NCI-H82 treated with DMSO at 0.1 percent for 48 hours (cell line): ENCODE results near the gene CBX8.

Experiments
- DNase-seq: peaks from one replicate; lab custom pipeline; 2025; ENCODE audit not compliant: unreplicated experiment; lab: John Stamatoyannopoulos, UW

The CBX8 gene

DNA sequence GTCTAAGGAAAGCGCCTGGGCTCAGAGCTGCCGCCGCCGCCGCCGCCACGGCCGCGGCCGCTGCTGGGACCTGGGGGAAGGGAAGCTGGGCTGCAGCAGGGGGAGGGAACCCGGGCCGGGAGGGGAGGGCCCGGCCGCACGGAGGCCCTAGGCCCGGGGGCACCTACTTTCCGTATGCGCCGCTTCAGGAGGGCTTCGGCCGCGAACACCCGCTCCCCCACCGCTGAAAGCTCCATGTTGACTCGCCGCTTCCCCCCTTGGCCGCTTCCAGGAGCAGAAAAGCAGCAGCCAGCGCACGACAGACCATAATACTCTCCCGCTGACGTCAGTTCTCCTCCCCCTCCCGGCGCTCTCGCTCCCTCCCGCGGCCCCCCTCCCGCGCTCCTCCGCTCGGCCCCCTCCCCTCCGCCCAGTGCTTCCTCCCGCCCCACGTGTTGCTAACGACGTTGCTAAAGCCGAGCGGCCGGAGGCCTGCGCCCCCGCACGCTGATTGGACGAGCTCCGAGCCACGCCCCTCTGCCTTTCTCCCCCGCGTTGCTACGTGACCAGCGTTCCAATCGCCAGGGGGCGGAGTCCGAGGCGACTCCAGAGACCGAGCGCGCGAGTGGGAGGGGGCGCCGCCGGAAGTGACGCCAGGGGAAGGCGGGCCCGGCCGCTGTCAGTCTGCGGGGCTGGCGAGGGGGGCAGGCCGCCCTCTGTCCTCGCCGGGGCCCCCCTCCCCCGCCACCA is at the start of gene CBX8:
Gene CBX8 (minus strand): TSS at position 315 of the 729 bp plus-strand sequence. CDS start 79 bp downstream, at position 236.
- peak; percentile 99 for DNase-seq

DNA sequence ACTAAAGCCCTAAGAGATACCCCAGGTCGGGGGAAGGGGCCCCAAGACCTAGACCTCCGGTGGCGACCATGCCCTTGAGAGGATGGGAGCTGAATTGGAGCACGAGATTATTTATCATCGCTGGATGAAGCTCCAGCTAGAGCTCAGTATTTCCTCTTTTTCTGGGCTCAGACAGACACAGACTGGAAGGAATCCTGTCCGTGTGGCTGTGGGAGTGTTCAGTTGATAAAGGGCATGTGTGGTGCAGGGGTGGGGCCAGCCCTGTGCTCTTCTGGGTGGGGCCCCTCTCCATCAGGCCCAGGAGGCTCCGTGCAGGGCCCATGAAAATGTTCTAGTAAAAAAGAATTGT is 48.7 kb upstream of the CBX8 start:
- DNase-seq = no peak

DNA sequence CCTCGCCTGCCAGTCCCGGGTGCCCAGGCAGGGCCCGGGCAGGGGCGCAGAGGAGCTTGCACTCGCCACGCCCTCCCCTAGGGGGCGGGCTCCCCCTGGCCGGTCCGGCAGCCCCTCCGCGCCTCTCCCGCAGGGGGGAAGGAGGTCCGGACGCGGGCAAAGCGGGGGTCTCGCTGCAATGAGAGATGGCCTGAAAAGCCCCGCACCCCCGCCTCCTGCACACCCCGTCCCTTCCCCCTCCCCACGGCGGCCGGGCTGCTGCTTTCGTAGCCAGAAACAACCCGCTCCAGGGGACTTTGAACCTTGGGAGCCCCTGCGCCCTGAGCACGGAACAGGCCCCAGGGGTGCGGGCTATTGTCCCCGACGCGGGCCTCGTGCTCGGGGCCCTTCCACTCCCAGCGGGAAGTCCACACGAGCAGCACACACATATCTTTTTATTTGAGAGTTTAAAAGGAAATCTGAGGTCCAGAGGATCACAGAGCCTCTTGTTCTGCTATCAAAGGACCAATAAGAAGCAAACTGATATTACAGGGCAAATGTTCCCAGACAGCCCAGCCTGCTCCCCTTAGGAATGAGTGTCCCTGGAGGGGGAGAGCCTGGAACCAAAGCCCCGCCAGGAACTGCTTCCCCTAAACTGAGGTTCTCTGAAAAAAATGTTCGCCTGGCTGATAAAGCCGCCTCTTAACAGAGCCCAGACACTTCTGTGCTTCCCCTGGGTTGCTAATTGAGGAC is 48.2 kb upstream of the CBX8 start:
- no peak for DNase-seq

DNA sequence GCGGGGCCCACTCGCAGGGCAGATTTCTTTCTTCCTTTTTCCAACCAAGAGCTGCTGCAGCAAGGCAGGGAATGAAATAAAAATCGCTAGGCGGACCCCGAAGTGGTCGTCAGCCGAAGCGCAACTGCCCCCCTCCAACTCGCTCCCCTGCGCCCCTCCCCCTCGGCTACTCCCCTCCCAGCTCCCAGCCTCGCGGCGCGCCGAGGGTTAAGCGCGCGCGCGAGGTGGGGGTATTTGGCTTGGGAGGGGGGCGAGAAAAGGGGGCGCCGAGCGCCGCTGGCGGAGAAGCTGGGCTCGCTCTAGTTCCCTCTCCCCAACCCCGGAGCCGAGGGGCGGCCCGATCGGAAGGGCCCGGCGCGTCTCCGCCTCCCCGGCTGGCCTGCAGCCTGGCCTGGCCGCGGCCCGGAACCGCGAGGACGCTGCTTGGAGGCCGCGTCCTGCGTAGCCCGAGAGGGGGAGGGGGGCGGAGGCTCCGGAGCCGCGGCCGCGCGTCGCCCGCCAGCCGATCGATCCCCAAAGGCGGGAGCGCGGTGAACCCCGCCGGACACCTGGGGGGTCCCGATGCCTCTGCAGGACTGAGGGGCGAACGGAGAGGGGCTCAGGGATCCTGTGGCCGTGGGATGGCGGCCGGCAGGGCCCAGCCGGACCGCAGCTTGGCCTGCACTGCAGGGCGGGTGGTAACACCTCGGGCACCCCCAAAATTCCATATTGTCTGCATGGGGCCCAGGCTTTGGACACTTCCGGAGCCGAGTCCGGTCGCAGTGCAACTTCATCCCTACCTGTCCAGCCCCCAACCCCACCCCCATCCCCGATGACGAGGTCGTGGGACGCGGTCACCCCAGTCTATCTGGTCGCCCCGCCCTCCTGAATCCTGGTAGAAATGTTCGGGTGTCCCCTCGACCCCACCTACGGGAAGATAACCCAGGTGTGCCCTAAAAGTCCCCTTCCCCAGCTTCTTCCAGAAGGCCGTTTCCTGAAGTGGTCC is 47.2 kb upstream of the CBX8 start:
- no peak for DNase-seq

DNA sequence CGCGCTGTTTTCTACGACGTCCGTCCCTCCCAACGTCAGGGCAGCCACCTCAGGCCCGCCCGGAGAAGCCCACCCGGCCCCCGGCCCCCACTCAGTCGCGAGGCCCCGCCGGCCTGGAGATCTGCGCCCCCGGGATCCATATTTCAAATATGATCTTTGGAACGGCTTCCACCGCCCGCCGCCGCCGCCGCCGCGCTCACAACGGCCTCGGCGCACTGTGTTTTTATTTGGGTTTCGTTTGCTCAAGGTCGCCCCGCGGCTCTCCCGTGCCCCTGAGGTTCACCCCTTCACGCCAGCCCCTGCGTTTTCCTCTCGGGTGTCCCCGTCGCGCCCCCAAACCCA is 46.6 kb upstream of the CBX8 start:
- DNase-seq = no peak

DNA sequence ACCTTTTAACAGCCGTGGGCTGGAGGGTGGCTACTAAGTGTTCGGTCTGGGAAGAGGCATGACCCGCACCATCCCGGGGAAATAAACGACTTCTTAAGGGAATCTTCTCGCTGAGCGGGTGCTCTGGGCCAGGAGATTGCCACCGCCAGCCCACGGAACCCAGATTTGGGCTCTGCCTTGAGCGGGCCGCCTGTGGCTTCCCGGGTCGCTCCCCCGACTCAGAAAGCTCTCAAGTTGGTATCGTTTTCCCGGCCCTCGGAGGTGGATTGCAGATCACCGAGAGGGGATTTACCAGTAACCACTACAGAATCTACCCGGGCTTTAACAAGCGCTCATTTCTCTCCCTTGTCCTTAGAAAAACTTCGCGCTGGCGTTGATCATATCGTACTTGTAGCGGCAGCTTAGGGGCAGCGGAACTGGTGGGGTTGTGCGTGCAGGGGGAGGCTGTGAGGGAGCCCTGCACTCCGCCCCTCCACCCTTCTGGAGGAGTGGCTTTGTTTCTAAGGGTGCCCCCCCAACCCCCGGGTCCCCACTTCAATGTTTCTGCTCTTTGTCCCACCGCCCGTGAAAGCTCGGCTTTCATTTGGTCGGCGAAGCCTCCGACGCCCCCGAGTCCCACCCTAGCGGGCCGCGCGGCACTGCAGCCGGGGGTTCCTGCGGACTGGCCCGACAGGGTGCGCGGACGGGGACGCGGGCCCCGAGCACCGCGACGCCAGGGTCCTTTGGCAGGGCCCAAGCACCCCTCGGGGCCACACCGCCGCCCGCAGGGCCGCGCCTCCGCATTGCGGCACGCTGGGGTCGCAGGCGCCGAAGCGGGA is 46.0 kb upstream of the CBX8 start:
- no peak for DNase-seq

DNA sequence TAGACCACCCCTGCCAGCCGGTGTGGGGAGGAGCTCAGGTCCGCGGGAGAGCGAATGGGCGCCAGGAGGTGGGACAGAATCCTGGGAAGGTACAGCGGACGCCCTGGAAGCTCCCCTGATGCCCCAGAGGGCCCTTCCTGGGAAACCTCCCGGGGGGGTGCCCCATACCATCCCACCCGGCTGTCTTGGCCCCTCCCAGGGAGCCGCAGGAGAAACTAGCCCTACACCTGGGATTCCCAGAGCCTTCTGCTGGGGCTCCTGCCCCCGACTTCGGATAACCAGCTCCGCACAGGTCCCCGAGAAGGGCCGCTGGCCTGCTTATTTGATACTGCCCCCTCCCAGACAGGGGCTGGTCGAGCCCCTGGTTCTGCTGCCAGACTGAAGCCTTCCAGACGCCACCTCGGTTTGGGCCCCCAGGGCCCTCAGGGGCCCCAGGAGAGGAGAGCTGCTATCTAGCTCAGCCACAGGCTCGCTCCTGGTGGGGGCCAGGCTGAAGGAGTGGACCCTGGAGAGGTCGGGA is 45.3 kb upstream of the CBX8 start:
- DNase-seq = no peak

DNA sequence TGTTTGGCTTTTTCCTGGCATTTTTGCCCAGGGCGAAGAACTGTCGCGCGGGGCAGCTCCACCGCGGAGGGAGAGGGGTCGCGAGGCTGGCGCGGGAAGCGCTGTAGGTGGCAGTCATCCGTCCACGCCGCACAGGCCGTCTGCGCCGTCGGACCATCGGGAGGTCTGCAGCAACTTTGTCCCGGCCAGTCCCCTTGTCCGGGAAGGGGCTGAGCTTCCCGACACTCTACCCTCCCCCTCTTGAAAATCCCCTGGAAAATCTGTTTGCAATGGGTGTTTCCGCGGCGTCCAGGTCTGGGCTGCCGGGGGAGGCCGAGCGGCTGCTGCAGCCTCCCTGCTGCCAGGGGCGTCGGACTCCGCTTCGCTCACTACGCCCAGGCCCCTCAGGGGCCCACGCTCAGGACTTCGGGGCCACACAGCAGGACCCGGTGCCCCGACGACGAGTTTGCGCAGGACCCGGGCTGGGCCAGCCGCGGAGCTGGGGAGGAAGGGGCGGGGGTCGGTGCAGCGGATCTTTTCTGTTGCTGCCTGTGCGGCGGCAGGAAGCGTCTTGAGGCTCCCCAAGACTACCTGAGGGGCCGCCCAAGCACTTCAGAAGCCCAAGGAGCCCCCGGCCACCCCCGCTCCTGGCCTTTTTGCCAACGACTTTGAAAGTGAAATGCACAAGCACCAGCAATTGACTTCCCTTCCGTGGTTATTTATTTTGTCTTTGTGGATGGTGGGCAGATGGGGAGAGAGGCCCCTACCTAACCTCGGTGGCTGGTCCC is 44.7 kb upstream of the CBX8 start:
- no peak for DNase-seq

DNA sequence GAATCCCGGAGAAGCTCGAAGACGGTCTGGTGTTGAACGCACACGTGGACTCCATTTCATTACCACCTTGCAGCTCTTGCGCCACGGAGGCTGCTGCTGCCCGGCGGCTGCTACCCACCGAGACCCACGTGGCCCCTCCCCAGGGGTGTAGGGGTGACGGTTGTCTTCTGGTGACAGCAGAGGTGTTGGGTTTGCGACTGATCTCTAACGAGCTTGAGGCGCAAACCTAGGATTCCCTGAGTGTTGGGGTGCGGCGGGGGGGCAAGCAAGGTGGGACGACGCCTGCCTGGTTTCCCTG is 44.1 kb upstream of the CBX8 start:
- DNase-seq = no peak

DNA sequence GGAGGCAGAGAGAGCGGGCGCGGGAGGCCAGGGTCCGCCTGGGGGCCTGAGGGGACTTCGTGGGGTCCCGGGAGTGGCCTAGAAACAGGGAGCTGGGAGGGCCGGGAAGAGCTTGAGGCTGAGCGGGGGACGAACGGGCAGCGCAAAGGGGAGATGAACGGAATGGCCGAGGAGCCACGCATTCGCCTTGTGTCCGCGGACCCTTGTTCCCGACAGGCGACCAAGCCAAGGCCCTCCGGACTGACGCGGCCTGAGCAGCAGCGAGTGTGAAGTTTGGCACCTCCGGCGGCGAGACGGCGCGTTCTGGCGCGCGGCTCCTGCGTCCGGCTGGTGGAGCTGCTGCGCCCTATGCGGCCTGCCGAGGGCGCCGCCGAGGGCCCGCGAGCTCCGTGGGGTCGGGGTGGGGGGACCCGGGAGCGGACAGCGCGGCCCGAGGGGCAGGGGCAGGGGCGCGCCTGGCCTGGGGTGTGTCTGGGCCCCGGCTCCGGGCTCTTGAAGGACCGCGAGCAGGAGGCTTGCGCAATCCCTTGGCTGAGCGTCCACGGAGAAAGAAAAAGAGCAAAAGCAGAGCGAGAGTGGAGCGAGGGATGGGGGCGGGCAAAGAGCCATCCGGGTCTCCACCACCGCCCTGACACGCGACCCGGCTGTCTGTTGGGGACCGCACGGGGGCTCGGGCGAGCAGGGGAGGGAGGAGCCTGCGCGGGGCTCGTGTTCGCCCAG is 43.6 kb upstream of the CBX8 start:
- no peak for DNase-seq

DNA sequence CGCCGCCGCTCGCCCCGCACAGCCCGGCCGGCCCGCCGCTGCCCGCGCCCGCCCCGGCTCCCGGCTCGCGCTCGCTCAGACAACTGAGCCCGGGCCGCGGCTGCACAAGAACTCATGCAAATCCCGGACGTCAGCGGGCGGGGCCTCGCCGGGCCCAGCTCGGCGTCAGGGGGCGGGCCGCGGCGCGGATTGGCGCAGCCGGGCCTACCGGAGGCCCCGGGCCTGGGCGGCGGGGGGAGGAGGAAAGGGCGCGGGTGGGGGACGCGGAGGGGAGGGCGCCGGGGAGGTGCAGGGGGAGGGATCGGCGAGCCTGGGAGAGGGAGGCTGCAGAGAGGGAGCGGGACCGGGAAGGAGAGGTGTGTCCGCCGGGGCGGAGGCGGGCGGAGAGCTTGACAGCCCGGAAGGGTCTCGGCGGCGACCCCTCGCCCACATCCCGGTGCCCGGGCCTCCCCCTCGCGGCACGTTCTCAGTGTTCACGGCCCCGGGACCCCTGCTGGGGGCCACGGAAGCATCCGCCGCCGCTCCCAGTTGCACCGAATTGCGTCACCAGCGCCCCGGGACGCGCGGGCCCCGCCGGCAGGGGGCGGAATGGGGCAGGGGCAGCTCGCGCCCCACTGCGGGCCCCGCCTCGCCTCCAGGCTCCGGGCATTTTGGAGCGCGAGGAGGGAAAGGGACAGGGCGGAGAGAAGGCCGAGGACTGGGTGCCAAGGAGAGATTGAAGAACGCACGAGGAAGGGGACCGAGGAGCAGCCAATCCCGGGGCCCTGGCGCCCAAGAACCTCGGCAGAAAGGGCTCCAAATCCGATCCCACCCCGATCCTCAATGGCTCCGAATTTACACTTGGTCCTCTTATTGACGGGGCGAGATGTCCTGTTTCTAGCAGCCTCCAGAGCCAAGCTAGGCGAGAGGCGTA is 42.7 kb upstream of the CBX8 start, which contains the start of gene CBX4:
Gene CBX4 (minus strand): TSS at position 85 of the 913 bp plus-strand sequence. CDS start 189 bp downstream, outside the sequence.
- peak; percentile 86 for DNase-seq

DNA sequence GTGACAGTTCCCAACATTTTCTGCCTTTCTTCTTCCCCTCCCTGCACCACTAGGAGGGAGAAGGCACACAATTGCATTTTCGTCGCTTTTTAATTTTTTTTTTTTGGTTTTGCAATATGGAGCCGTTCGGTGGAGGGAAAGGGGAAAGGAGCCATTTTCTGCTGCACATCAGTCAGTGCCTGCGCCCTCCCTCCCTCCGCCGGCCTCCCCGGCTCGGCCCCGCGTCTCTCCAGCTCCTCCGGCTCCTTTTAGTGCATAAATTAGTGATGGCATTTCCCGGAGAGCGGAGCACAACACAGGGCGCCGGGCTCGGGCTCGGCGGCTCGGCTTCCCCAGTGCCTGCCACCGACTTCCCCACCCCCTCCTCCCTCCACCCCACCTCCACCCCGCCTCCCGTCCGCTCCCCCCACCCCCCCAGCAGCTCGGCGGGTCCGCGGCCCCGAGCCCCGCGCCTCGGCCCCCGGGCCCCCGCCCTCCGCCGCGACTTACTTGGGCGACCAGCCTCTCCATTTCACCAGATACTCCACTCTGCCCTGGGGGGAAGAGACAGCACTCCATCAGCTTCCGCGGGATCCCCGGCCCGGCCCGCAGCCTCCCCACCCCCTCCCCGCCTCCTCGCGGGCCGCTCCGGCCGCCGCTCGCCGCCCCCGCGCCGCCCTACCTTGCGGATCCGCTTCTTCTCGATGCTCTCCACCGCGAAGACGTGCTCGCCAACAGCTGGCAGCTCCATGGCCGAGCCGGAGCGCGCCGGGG is 41.8 kb upstream of the CBX8 start:
- no peak for DNase-seq

DNA sequence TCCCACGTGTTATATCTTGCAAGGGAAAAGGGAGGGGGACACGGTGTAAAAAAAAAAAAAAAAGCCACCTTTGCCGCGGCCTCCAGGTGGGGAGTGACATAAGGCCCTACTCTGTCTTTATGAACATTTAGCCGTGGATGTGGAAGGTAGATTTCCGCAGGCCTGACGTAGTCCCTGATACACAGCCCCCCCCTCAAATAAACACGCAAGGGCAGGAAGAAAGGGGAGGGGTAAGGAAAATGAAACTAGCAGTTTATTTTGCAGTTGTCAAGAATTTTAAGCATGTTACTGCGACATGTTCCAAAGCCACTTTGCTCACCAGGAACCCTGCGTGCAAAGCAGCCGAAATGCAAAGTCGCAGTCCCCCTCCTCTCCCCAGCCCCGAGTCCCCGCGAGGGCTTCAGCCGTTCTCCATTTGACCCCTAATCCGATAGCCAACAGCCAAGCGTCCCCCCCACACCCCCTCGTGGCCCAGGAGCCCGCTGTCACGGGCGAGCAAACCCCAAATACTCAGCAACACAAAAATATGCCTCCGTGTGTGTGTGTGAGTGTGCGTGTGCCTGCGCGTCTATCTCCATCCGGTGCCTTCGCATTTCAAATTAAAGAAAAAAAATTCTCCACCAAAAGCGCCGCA is 41.1 kb upstream of the CBX8 start:
- DNase-seq = no peak

DNA sequence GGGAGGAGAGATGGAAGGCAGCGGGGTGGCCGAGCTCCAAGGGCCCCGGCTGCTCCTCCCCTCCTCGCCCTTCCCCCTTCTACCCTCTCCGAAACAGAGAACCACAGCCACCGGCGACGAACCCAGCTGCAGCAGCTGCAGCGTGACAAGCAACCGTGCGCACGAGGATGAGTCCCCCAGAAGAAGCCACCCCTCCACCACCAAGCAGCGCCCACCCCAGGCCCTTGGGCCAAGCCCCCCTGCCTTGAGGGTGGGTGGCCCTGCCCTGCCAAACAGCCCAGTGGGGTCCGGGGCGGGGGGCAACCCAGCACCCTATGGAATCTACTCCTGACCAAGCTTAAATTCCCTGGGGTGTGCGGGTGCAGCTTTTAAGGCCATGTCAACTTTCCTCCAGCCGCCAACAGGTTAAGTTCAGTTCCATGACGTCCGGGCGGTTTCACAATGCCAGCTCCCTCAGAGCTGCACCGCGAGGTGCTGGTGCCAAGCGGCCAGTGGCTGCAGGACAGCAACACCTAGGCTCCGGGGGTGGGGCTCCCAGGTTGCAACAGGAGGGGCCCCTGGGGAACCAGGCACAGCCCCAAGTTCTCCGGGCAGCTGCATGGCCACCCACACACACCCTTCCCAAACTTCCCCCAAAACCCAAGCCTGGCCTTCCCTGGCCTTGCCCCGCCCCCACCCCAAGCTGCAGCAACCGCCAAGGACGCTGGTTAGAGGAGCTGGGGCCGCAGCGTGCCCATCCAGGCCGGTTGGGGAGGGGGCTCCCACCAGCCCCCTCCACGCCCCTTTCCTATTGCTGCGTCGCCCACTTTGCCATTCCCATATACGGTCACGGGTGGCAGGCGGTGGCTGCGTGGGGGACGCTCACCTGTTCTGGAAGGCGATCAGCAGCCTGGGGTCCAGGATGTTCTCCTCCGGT is 40.4 kb upstream of the CBX8 start:
- DNase-seq = no peak

DNA sequence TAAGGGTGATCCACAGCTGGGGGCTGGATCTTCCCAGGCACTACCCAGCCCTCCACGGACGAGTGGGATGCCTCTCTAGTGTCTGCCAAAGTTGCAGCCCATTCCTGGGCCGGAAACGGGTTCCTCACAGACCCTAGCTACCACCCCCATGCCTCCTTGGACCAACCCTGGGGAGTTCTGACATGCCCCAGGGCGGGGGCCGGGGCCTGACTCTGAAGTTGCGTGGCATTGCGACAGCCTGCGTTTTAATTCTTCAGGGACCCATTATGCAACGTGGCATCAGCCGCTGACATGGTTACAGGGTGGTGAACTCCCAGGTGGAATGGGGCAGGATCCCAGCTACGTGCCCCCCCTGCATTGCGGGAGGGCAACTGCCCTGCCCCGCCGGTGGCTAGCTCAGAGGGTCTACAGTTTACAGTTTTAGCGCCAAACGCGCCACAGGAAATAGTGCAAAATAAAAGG is 39.7 kb upstream of the CBX8 start:
- no peak for DNase-seq

DNA sequence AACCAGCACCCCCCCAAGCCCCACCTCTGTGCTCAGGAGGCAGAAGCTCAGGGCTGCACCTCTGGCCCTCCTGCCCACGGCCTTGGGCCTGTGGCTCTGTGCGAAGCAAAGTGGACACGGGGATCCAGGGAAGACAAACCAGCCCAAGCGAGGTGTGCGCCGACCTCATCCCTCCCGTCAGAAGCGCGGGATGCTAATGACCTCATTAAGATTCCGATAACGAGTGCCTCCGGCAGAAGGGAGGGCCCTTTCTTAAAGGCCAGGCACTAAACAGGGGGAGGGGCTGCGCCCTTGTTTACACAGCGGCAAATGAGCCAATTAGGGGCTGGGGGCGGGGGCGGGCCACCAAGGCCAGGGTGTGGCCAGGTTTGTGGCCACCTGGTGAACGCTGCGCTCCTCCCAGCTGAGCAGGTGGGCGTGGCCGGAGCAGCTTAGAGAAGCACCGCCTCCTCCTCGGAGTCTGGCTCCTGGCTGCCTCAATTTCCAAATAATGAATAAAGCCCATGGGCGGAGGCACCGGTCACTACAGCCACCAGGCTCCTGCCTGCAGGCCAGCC is 39.2 kb upstream of the CBX8 start:
- peak; percentile 59 for DNase-seq
